ENCODE data around the gene MYO18B. TPM values are rescaled to one million over a fixed set of nuclear protein-coding genes. Genes with fewer than 3 reads are reported as not detected.

MYO18B gene
- total and polyA plus RNA-seq, 2 experiments from 2014 or later, result 35.6 to 178 TPM

DNA sequence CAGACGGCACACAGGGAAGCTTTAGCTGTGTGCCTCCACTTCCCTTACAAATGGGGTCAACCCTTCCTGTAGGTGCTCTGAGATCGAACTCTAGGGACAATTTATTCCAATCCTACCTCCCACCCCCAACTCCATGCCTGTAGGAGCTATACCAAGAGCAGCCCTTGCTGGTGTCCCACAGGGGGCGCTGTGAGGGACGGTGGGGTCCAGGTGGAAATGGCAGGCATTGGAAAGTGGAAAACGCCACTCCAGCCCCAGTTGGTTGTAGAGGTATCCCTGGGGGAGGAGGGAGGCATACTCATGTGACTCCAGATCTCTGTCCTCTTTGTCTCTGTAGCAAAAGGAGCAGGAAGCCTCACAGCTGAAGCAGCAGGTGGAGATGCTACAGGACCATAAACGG, 161.3 kb downstream of the MYO18B start:
- Histone ChIP-seq H3K27me3 (no peaks in the 10 kb centered on the region), H3K36me3 (peaks cover 58% of the 10 kb centered on the region), H3K4me1 (ENCODE audit: low read depth) (no peaks in the 10 kb centered on the region), H3K4me3 (no peak overlapping the region), H3K9me3 (ENCODE audit: low read depth) (no peaks in the 10 kb centered on the region), H3K27ac (no peak overlapping the region)
- no peak for DNase-seq (ENCODE audit: low read depth in 1 of 2, low spot score in 1 of 2)
- no peak for TF ChIP-seq CTCF (IDR thresholded peaks at IDR 0.05; ENCODE audit: low read depth, low read length)

GRCh38 chr22:25908212-25908611, 166.2 kb downstream of the MYO18B start:
- no peaks in the 10 kb centered on the region for H3K9me3 ChIP-seq (ENCODE audit: low read depth)
- no peak overlapping the region for H3K27ac ChIP-seq
- peaks cover 67% of the 10 kb centered on the region for H3K36me3 ChIP-seq
- TF ChIP-seq CTCF (IDR thresholded peaks at IDR 0.05; ENCODE audit: low read depth, low read length), result no peak
- no peak overlapping the region for H3K4me3 ChIP-seq
- no peaks in the 10 kb centered on the region for H3K4me1 ChIP-seq (ENCODE audit: low read depth)
- DNase-seq (ENCODE audit: low read depth in 1 of 2, low spot score in 1 of 2), result no peak
- no peaks in the 10 kb centered on the region for H3K27me3 ChIP-seq

- Histone ChIP-seq H3K36me3 (peaks cover 64% of the 10 kb centered on the region), H3K4me1 (ENCODE audit: low read depth) (no peaks in the 10 kb centered on the region), H3K27me3 (no peaks in the 10 kb centered on the region), H3K4me3 (no peak overlapping the region), H3K9me3 (ENCODE audit: low read depth) (no peaks in the 10 kb centered on the region), H3K27ac (no peak overlapping the region)
- DNase-seq (ENCODE audit: low read depth in 1 of 2, low spot score in 1 of 2), result no peak
- TF ChIP-seq CTCF (IDR thresholded peaks at IDR 0.05; ENCODE audit: low read depth, low read length), result no peak
These were observed 166.8 kb downstream of the MYO18B start for GRCh38 chr22:25908755-25909154.

DNA sequence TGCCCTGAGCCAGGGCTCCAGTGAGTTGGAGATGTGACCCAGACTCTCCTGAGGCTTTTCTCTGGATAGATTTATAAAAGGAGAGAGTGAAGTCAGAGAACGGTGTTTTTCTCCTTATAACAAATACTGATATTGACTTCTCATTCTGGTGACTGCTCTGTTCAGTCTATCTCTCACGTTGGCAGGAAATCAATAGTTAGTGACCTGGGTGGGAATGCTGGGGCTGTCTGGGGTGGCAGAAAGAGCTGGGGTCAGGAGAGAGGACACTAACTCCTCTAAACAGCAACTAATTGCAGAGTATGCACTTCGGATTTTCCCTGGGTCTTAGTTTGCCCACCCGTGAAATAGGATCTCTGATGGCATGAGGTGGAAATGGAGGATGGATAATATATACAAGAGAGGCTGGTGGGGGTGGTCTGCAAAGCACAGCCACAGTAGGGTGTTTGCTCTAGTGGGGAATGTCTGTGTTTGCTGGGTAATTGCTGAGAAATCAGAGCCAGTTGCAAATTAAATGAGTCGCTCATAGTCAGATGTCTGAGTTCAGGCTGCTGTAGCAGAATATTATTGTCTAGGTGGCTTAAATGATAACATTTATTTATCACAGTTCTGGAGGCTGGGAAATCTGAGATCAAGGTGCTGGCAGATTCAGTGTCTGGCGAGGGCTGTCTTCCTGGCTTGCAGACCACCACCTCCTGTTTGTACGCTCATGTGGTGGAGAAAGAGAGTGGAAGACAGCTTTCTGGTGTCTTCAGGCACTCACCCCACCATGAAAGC, 167.8 kb downstream of the MYO18B start:
- peaks cover 55% of the 10 kb centered on the region for H3K36me3 ChIP-seq
- H3K9me3 ChIP-seq (ENCODE audit: low read depth), result no peaks in the 10 kb centered on the region
- no peak overlapping the region for H3K27ac ChIP-seq
- TF ChIP-seq CTCF (IDR thresholded peaks at IDR 0.05; ENCODE audit: low read depth, low read length), result no peak
- no peaks in the 10 kb centered on the region for H3K4me1 ChIP-seq (ENCODE audit: low read depth)
- no peaks in the 10 kb centered on the region for H3K27me3 ChIP-seq
- no peak overlapping the region for H3K4me3 ChIP-seq
- no peak for DNase-seq (ENCODE audit: low read depth in 1 of 2, low spot score in 1 of 2)

DNA sequence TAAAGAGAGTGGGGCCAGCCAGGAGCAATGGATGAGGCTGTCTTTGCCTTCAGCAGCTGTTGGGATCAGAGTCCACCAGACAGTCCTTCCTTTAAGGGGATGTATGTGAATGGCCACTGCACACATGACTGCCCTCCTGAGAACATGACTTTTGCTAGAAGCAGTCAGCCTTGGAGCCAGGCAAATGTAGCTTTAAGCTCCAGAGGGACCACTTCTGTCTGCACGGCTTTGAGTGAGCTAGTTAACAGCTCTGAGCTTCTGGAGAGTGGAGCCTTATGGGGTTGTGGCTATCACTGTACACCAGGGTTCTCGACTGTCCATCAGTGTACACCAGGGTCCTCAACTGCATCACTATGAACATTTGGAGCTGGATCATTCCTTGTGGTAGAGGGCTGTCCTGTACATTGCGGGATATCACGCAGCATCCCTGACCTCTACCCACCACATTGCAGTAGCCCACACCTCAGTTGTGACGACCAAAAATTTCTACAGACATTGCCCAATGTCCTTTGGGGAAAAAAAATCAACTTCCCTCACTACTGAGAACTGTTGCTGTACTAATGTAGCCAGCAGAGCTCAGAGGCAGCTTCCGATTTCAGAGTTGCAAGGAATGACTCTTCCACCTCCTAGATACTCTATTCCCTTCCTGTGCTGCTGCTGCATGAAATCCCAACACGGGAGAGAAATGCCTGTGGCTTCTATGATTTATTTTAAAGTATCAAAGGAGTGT, 169.4 kb downstream of the MYO18B start:
- Histone ChIP-seq H3K27me3 (no peaks in the 10 kb centered on the region), H3K36me3 (peaks cover 61% of the 10 kb centered on the region), H3K4me3 (no peak overlapping the region), H3K27ac (no peak overlapping the region), H3K9me3 (ENCODE audit: low read depth) (no peaks in the 10 kb centered on the region), H3K4me1 (ENCODE audit: low read depth) (no peaks in the 10 kb centered on the region)
- no peak for TF ChIP-seq CTCF (IDR thresholded peaks at IDR 0.05; ENCODE audit: low read depth, low read length)
- no peak for DNase-seq (ENCODE audit: low read depth in 1 of 2, low spot score in 1 of 2)

All from cardiac muscle cell (in vitro differentiated cells and primary cell).